Loucy (cell line): ENCODE measurements around the gene PXN.

Source experiments
- EZH2phosphoT487 ChIP-seq: fragments of 200-600 bp; IDR thresholded peaks from 2 replicates; pipeline ENCODE4 v1.6.1; 2018; ENCODE audit warnings: antibody characterized with exemption, mild to moderate bottlenecking, moderate library complexity, borderline replicate concordance
- TF ChIP-seq, protein P1 (sequence below): fragments of 200-600 bp; sonication (generic); conservative IDR thresholded peaks from 2 replicates; pipeline ENCODE4 v1.5.1; 2014; ENCODE audit warnings: mild to moderate bottlenecking, antibody characterized with exemption, low read length

DNA sequence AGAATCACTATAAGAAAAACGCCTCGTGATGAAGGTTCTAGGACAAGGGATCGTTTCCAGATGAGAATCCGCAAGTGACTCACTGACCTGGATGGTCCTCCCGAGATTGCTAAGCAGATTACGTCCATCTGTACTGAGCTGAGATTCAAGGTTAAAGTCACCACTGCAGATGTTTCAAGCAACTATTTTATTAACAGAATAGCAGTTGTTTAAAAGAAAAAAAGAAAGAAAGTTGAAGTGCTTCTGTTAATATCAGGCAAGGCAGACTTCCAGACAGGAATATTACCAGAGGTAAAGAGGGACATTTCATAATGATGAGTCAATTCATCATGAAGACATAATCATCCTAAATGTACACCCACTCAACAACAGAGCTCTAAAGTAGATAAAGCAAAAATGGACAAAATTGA lies 17.9 kb downstream of the PXN start:
- TF ChIP-seq, protein P1, sequence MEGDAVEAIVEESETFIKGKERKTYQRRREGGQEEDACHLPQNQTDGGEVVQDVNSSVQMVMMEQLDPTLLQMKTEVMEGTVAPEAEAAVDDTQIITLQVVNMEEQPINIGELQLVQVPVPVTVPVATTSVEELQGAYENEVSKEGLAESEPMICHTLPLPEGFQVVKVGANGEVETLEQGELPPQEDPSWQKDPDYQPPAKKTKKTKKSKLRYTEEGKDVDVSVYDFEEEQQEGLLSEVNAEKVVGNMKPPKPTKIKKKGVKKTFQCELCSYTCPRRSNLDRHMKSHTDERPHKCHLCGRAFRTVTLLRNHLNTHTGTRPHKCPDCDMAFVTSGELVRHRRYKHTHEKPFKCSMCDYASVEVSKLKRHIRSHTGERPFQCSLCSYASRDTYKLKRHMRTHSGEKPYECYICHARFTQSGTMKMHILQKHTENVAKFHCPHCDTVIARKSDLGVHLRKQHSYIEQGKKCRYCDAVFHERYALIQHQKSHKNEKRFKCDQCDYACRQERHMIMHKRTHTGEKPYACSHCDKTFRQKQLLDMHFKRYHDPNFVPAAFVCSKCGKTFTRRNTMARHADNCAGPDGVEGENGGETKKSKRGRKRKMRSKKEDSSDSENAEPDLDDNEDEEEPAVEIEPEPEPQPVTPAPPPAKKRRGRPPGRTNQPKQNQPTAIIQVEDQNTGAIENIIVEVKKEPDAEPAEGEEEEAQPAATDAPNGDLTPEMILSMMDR = no peak
- TF ChIP-seq EZH2phosphoT487 = no peak
